Measurements from ENCODE around the gene BCKDK. TPM values are rescaled to one million over a fixed set of nuclear protein-coding genes. Genes with fewer than 3 reads are reported as not detected.

The BCKDK gene
- polyA plus RNA-seq, 1 donor (not counting 4 experiments of a cell fraction or from before 2014, with no cell fraction given): 19.9 TPM

DNA sequence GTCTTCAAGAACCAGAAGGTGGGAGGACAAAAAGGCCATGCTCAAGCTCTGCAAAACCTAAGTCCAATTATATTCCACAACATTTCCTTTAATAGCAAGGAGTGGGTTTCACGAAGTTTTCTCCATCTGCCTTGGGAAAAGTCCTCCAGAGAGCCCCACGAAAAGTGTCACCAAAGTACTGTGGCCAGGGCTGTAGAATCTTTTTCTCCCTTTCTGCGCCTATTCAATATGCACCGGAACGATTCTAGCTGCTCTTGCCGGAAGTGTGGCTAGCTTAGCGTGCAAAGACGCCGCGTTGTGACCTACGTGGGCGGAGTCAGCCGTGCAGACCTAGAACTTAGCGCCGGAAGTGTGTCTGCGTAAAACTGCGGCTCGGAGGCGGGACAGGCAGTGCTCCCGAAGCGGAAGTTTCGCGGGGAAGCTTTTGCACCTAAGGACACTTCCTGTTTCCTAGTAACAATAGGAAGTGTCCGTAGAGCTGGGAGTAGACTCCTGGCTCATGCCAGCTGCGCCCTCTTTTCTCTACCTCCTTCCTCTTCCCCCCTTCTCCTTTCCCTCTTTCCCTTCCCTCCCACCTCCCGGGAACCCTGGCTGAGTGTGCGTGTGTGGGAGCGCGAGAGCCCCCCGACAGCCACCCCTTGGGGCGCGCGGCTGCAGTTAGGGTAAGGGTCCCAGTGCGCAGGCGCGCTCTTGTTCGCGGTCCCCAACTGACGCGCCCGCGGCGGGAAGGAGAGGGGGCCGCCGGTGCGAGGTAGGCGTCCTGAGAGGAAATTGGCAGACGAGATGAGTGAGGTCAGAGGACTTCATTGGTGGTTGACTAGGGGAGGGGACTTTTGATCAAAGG lies 34.0 kb upstream of the BCKDK start, which contains the start of the genes ZNF646 and ZNF668:
ZNF646 (plus strand) TSS at position 453 of the 844 bp plus-strand sequence. CDS start 1,903 bp downstream, outside the sequence.
ZNF668 (minus strand) TSS at position 271 of the 844 bp plus-strand sequence. CDS start 9,781 bp downstream, outside the sequence.
- peak; percentile 84 for FAIRE-seq
- peaks cover 73% of the 10 kb centered on the region for H3K79me2 ChIP-seq (ENCODE audit: control insufficient read depth, insufficient read depth, low read length)

DNA sequence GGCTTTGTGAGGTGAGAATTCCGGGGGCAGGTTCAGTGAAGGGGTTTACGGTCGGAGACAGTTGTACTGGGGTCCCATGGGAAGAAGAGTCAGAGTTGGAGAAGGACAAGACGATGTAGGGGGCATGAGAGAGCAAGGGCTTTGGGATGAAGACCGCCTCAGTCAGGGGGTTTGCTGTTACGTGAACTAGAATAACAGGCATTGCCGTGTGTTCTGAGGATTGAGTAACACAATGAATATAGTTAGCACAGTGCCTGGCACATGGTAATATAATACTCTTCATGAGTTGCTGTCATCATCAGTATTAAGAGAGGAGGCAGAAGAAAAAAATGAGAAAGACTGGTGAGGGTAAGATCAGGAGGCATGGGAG lies 33.4 kb upstream of the BCKDK start:
- Histone ChIP-seq H3K27me3 (ENCODE audit: control insufficient read depth, extremely low read depth, insufficient read depth, low read length) (no peaks in the 10 kb centered on the region), H4K20me1 (ENCODE audit: control insufficient read depth, extremely low read depth, insufficient read depth, low read length) (no peaks in the 10 kb centered on the region), H3K36me3 (ENCODE audit: control insufficient read depth in 2 of 2, extremely low read depth in 1 of 2, insufficient read depth in 2 of 2, low read length in 2 of 2) (peaks cover 16 to 17% of the 10 kb centered on the region in 2 experiments), H3K79me2 (ENCODE audit: control insufficient read depth, insufficient read depth, low read length) (peaks cover 75% of the 10 kb centered on the region), H2AFZ (ENCODE audit: control insufficient read depth, low read length) (peak overlapping the region; percentile 76), H3K4me3 (ENCODE audit: control insufficient read depth in 2 of 3, extremely low read depth in 1 of 3, insufficient read depth in 2 of 3, low read depth in 1 of 3, low read length in 3 of 3) (peak overlapping the region; percentile 82 to 94 (median 91)), H3K9me1 (ENCODE audit: control insufficient read depth, extremely low read depth, insufficient read depth, low read length) (no peaks in the 10 kb centered on the region), H3K4me1 (ENCODE audit: control insufficient read depth, extremely low read depth, insufficient read depth, low read length) (peaks cover 11% of the 10 kb centered on the region), H3K9me3 (ENCODE audit: control insufficient read depth, low read depth, low read length) (no peaks in the 10 kb centered on the region), H3K9ac (ENCODE audit: control insufficient read depth, extremely low read depth, insufficient read depth, low read length) (peak overlapping the region; percentile 92), H3K27ac (ENCODE audit: control insufficient read depth, insufficient read depth, low read length) (peak overlapping the region; percentile 84), H3K4me2 (ENCODE audit: control insufficient read depth, extremely low read depth, insufficient read depth, low read depth, low read length) (peak overlapping the region; percentile 76)
- dilution Hi-C loops (cut with MboI; ENCODE audit: extremely low pct_ligation_motif_present, low sequenced_read_pairs): no loop called here
- no peak for TF ChIP-seq EZH2 (IDR thresholded peaks at IDR 0.05; ENCODE audit: low read length)
- TF ChIP-seq, protein P1, sequence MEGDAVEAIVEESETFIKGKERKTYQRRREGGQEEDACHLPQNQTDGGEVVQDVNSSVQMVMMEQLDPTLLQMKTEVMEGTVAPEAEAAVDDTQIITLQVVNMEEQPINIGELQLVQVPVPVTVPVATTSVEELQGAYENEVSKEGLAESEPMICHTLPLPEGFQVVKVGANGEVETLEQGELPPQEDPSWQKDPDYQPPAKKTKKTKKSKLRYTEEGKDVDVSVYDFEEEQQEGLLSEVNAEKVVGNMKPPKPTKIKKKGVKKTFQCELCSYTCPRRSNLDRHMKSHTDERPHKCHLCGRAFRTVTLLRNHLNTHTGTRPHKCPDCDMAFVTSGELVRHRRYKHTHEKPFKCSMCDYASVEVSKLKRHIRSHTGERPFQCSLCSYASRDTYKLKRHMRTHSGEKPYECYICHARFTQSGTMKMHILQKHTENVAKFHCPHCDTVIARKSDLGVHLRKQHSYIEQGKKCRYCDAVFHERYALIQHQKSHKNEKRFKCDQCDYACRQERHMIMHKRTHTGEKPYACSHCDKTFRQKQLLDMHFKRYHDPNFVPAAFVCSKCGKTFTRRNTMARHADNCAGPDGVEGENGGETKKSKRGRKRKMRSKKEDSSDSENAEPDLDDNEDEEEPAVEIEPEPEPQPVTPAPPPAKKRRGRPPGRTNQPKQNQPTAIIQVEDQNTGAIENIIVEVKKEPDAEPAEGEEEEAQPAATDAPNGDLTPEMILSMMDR (optimal IDR thresholded peaks at IDR 0.05 in 1 of 3, IDR thresholded peaks at IDR 0.05 in 1 of 3, conservative IDR thresholded peaks at IDR 0.05 in 1 of 3; ENCODE audit: extremely low read depth in 1 of 3, insufficient read depth in 2 of 3, low read length in 3 of 3): no peak
- FAIRE-seq (no peak), DNase-seq (ENCODE audit: low read depth, low spot score) (no peak)

More for the DNA sequence above, 34.0 kb upstream of the BCKDK start, which contains the start of the genes ZNF646 and ZNF668:
- no peaks in the 10 kb centered on the region for H4K20me1 ChIP-seq (ENCODE audit: control insufficient read depth, extremely low read depth, insufficient read depth, low read length)
- DNase-seq (ENCODE audit: low read depth, low spot score): peak; percentile 90
- no peaks in the 10 kb centered on the region for H3K27me3 ChIP-seq (ENCODE audit: control insufficient read depth, extremely low read depth, insufficient read depth, low read length)
- peaks cover 10 to 15% of the 10 kb centered on the region in 2 experiments for H3K36me3 ChIP-seq (ENCODE audit: control insufficient read depth in 2 of 2, extremely low read depth in 1 of 2, insufficient read depth in 2 of 2, low read length in 2 of 2)
- H3K4me3 ChIP-seq (ENCODE audit: control insufficient read depth in 2 of 3, extremely low read depth in 1 of 3, insufficient read depth in 2 of 3, low read depth in 1 of 3, low read length in 3 of 3): peak within 1 kb of the TSS; percentile 82 to 94 (median 91)
- no peak for TF ChIP-seq EZH2 (IDR thresholded peaks at IDR 0.05; ENCODE audit: low read length)
- TF ChIP-seq, protein P1 (optimal IDR thresholded peaks at IDR 0.05 in 1 of 3, IDR thresholded peaks at IDR 0.05 in 1 of 3, conservative IDR thresholded peaks at IDR 0.05 in 1 of 3; ENCODE audit: extremely low read depth in 1 of 3, insufficient read depth in 2 of 3, low read length in 3 of 3): no peak
- H3K27ac ChIP-seq (ENCODE audit: control insufficient read depth, insufficient read depth, low read length): peak within 1 kb of the TSS; percentile 84
- no peaks in the 10 kb centered on the region for H3K9me3 ChIP-seq (ENCODE audit: control insufficient read depth, low read depth, low read length)
- peak within 1 kb of the TSS; percentile 81 for H3K4me2 ChIP-seq (ENCODE audit: control insufficient read depth, extremely low read depth, insufficient read depth, low read depth, low read length)
- H2AFZ ChIP-seq (ENCODE audit: control insufficient read depth, low read length): peak within 1 kb of the TSS; percentile 78
- peak within 1 kb of the TSS; percentile 92 for H3K9ac ChIP-seq (ENCODE audit: control insufficient read depth, extremely low read depth, insufficient read depth, low read length)
- H3K9me1 ChIP-seq (ENCODE audit: control insufficient read depth, extremely low read depth, insufficient read depth, low read length): no peaks in the 10 kb centered on the region
- dilution Hi-C loops (cut with MboI; ENCODE audit: extremely low pct_ligation_motif_present, low sequenced_read_pairs): no loop called here
- peaks cover 11% of the 10 kb centered on the region for H3K4me1 ChIP-seq (ENCODE audit: control insufficient read depth, extremely low read depth, insufficient read depth, low read length)
